ENCODE data around the gene ITPR3. TPM values are rescaled to one million over a fixed set of nuclear protein-coding genes. Genes with fewer than 3 reads are reported as not detected.

Gene ITPR3
- total and polyA plus RNA-seq, 2 of the 13 experiments (the other 11 are each of a cell fraction or from before 2014, with no cell fraction given): 3.8 to 21.4 TPM

GRCh38 chr6:33634161-33634727 is 13.1 kb downstream of the ITPR3 start (continued):
- TF ChIP-seq, protein P1, sequence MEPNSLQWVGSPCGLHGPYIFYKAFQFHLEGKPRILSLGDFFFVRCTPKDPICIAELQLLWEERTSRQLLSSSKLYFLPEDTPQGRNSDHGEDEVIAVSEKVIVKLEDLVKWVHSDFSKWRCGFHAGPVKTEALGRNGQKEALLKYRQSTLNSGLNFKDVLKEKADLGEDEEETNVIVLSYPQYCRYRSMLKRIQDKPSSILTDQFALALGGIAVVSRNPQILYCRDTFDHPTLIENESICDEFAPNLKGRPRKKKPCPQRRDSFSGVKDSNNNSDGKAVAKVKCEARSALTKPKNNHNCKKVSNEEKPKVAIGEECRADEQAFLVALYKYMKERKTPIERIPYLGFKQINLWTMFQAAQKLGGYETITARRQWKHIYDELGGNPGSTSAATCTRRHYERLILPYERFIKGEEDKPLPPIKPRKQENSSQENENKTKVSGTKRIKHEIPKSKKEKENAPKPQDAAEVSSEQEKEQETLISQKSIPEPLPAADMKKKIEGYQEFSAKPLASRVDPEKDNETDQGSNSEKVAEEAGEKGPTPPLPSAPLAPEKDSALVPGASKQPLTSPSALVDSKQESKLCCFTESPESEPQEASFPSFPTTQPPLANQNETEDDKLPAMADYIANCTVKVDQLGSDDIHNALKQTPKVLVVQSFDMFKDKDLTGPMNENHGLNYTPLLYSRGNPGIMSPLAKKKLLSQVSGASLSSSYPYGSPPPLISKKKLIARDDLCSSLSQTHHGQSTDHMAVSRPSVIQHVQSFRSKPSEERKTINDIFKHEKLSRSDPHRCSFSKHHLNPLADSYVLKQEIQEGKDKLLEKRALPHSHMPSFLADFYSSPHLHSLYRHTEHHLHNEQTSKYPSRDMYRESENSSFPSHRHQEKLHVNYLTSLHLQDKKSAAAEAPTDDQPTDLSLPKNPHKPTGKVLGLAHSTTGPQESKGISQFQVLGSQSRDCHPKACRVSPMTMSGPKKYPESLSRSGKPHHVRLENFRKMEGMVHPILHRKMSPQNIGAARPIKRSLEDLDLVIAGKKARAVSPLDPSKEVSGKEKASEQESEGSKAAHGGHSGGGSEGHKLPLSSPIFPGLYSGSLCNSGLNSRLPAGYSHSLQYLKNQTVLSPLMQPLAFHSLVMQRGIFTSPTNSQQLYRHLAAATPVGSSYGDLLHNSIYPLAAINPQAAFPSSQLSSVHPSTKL (CRISPR knock-in tag; IDR thresholded peaks at IDR 0.05): 0 out of 2 replicates have a peak, but pooled peaks have one; percentile 16
- no peak for TF ChIP-seq SATB2 (CRISPR knock-in tag; IDR thresholded peaks at IDR 0.05)
- TF ChIP-seq RFXANK (CRISPR knock-in tag; IDR thresholded peaks at IDR 0.05): no peak
- TF ChIP-seq, protein P2, sequence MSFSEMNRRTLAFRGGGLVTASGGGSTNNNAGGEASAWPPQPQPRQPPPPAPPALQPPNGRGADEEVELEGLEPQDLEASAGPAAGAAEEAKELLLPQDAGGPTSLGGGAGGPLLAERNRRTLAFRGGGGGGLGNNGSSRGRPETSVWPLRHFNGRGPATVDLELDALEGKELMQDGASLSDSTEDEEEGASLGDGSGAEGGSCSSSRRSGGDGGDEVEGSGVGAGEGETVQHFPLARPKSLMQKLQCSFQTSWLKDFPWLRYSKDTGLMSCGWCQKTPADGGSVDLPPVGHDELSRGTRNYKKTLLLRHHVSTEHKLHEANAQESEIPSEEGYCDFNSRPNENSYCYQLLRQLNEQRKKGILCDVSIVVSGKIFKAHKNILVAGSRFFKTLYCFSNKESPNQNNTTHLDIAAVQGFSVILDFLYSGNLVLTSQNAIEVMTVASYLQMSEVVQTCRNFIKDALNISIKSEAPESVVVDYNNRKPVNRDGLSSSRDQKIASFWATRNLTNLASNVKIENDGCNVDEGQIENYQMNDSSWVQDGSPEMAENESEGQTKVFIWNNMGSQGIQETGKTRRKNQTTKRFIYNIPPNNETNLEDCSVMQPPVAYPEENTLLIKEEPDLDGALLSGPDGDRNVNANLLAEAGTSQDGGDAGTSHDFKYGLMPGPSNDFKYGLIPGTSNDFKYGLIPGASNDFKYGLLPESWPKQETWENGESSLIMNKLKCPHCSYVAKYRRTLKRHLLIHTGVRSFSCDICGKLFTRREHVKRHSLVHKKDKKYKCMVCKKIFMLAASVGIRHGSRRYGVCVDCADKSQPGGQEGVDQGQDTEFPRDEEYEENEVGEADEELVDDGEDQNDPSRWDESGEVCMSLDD (CRISPR knock-in tag; IDR thresholded peaks at IDR 0.05; ENCODE audit: borderline replicate concordance): no peak
- TF ChIP-seq, protein P3, sequence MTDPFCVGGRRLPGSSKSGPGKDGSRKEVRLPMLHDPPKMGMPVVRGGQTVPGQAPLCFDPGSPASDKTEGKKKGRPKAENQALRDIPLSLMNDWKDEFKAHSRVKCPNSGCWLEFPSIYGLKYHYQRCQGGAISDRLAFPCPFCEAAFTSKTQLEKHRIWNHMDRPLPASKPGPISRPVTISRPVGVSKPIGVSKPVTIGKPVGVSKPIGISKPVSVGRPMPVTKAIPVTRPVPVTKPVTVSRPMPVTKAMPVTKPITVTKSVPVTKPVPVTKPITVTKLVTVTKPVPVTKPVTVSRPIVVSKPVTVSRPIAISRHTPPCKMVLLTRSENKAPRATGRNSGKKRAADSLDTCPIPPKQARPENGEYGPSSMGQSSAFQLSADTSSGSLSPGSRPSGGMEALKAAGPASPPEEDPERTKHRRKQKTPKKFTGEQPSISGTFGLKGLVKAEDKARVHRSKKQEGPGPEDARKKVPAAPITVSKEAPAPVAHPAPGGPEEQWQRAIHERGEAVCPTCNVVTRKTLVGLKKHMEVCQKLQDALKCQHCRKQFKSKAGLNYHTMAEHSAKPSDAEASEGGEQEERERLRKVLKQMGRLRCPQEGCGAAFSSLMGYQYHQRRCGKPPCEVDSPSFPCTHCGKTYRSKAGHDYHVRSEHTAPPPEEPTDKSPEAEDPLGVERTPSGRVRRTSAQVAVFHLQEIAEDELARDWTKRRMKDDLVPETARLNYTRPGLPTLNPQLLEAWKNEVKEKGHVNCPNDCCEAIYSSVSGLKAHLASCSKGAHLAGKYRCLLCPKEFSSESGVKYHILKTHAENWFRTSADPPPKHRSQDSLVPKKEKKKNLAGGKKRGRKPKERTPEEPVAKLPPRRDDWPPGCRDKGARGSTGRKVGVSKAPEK (CRISPR knock-in tag; IDR thresholded peaks at IDR 0.05; ENCODE audit: borderline replicate concordance): no peak
- TF ChIP-seq, protein P4, sequence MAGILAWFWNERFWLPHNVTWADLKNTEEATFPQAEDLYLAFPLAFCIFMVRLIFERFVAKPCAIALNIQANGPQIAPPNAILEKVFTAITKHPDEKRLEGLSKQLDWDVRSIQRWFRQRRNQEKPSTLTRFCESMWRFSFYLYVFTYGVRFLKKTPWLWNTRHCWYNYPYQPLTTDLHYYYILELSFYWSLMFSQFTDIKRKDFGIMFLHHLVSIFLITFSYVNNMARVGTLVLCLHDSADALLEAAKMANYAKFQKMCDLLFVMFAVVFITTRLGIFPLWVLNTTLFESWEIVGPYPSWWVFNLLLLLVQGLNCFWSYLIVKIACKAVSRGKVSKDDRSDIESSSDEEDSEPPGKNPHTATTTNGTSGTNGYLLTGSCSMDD (CRISPR knock-in tag; IDR thresholded peaks at IDR 0.05): no peak
- peak; percentile 65; the same call in 1 of the 2 replicates for TF ChIP-seq TFAP4 (IDR thresholded peaks at IDR 0.05; ENCODE audit: borderline replicate concordance, low read depth)
- TF ChIP-seq, protein P5, sequence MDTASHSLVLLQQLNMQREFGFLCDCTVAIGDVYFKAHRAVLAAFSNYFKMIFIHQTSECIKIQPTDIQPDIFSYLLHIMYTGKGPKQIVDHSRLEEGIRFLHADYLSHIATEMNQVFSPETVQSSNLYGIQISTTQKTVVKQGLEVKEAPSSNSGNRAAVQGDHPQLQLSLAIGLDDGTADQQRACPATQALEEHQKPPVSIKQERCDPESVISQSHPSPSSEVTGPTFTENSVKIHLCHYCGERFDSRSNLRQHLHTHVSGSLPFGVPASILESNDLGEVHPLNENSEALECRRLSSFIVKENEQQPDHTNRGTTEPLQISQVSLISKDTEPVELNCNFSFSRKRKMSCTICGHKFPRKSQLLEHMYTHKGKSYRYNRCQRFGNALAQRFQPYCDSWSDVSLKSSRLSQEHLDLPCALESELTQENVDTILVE (CRISPR knock-in tag; IDR thresholded peaks at IDR 0.05): no peak
- TF ChIP-seq TBX2 (CRISPR knock-in tag; IDR thresholded peaks at IDR 0.05; ENCODE audit: borderline replicate concordance): 0 out of 2 replicates have a peak, but pooled peaks have one; percentile 30
- TF ChIP-seq AGO2 (optimal IDR thresholded peaks at IDR 0.05; ENCODE audit: low read depth, low read length): no peak

All from HepG2 (cell line).